HepG2 (cell line): ENCODE data around the gene POLL. TPM values are rescaled to one million over a fixed set of nuclear protein-coding genes. Genes with fewer than 3 reads are reported as not detected.

ENCODE experiments used
- ATM ChIP-seq: fragments of 450-650 bp; IDR thresholded peaks from 2 replicates; pipeline ENCODE4 v1.7.1; 2017; ENCODE audit warnings: mild to moderate bottlenecking, borderline replicate concordance
- CBFB ChIP-seq: sonication (generic); formaldehyde crosslinking; IDR thresholded peaks from 2 replicates; pipeline ENCODE4 v1.4.0; 2020; ENCODE audit warnings: missing genetic modification reagents
- FOXC1 ChIP-seq: sonication (generic); formaldehyde crosslinking; IDR thresholded peaks from 2 replicates; pipeline ENCODE4 v1.8.0; 2022; ENCODE audit warnings: mild to moderate bottlenecking, missing genetic modification reagents, borderline replicate concordance
- GLI4 ChIP-seq: sonication (generic); formaldehyde crosslinking; IDR thresholded peaks from 2 replicates; pipeline ENCODE4 v1.5.1; 2020; ENCODE audit warnings: missing genetic modification reagents, mild to moderate bottlenecking, moderate library complexity, borderline replicate concordance
- SMAD1 ChIP-seq: sonication (generic); formaldehyde crosslinking; IDR thresholded peaks from 2 replicates; pipeline ENCODE4 v1.4.0; 2020; ENCODE audit warnings: missing genetic modification reagents, low read depth, mild to moderate bottlenecking, borderline replicate concordance
- SMARCC2 ChIP-seq: fragments of 450-650 bp; IDR thresholded peaks from 2 replicates; pipeline ENCODE4 v1.6.1; 2017; ENCODE audit warnings: antibody characterized with exemption, mild to moderate bottlenecking
- SOX6 ChIP-seq, 2 experiments: fragments of 450-650 bp in 1 of 2; sonication (generic) in 1 of 2; formaldehyde crosslinking in 1 of 2; IDR thresholded peaks; 2 replicates each; pipeline versions ENCODE4 v1.4.0 to v1.6.1; 2017 to 2020; ENCODE audit warnings: antibody characterized with exemption in 1 of 2, mild to moderate bottlenecking in 1 of 2, missing genetic modification reagents in 1 of 2
- ZIK1 ChIP-seq: sonication (generic); formaldehyde crosslinking; IDR thresholded peaks from 2 replicates; pipeline ENCODE4 v1.5.0; 2020; ENCODE audit warnings: mild to moderate bottlenecking, low read depth, missing genetic modification reagents, borderline replicate concordance
- ZNF329 ChIP-seq: sonication (generic); formaldehyde crosslinking; IDR thresholded peaks from 2 replicates; pipeline ENCODE4 v1.9.0; 2021; ENCODE audit warnings: low read depth, mild to moderate bottlenecking, missing genetic modification reagents
- ZNF629 ChIP-seq: sonication (generic); formaldehyde crosslinking; conservative IDR thresholded peaks from 2 replicates; pipeline ENCODE4 v1.5.0; 2020; ENCODE audit warnings: missing genetic modification reagents
- ZNF674 ChIP-seq: sonication (generic); formaldehyde crosslinking; IDR thresholded peaks from 2 replicates; pipeline ENCODE4 v1.5.0; 2020; ENCODE audit warnings: low read depth, mild to moderate bottlenecking, missing genetic modification reagents
- polyA plus RNA-seq, 8 experiments: library from polyadenylated mRNA; depleted of rRNA in 3 of 8; stranded (reverse) in 7 of 8; unstranded in 1 of 8; fragments of >200 nt; fragmentation: Illumina TruSeq in 4 of 8; extraction: Trizol in 4 of 8; gene quantifications; 2 replicates each; pipeline versions ENCODE4 v1.2.1 to v1.2.3, GENCODE V29; 2011 to 2016; ENCODE audit warnings: low read depth in 4 of 8, missing spikeins in 1 of 8, mixed read lengths in 1 of 8; ENCODE audit not compliant: insufficient read depth in 1 of 8
- total RNA-seq, 5 experiments: library from RNA; depleted of rRNA; stranded (reverse); fragments of >200 nt; fragmentation: Illumina TruSeq; extraction: Trizol; gene quantifications; 2 replicates each; pipeline ENCODE4 v1.2.3, GENCODE V29; 2016; ENCODE audit warnings: low read depth in 1 of 5
- TF ChIP-seq, protein P1 (sequence below): IDR thresholded peaks from 2 replicates; pipeline ENCODE4 v1.6.1; 2016; ENCODE audit warnings: missing compliant biosample characterization, missing genetic modification reagents, borderline replicate concordance
- TF ChIP-seq, protein P2 (sequence below): IDR thresholded peaks from 2 replicates; pipeline ENCODE4 v1.6.1; 2016; ENCODE audit warnings: missing genetic modification reagents, missing compliant biosample characterization
- TF ChIP-seq, protein P3 (sequence below): sonication (generic); formaldehyde crosslinking; IDR thresholded peaks from 2 replicates; pipeline ENCODE4 v1.5.0; 2020; ENCODE audit warnings: mild to moderate bottlenecking, missing genetic modification reagents
- TF ChIP-seq, protein P4 (sequence below): sonication (generic); formaldehyde crosslinking; IDR thresholded peaks from 2 replicates; pipeline ENCODE4 v1.5.1; 2020; ENCODE audit warnings: mild to moderate bottlenecking, missing genetic modification reagents, moderate library complexity
- TF ChIP-seq, protein P5 (sequence below): sonication (generic); formaldehyde crosslinking; conservative IDR thresholded peaks from 2 replicates; pipeline ENCODE4 v1.8.0; 2022; ENCODE audit warnings: low read depth, missing genetic modification reagents
- TF ChIP-seq, protein P6 (sequence below): sonication (generic); formaldehyde crosslinking; IDR thresholded peaks from 2 replicates; pipeline ENCODE4 v1.4.0; 2020; ENCODE audit warnings: mild to moderate bottlenecking, missing genetic modification reagents

POLL gene
- total and polyA plus RNA-seq, 2 of the 13 experiments (the other 11 are each of a cell fraction or from before 2014, with no cell fraction given), result 13.8 to 19.1 TPM

DNA sequence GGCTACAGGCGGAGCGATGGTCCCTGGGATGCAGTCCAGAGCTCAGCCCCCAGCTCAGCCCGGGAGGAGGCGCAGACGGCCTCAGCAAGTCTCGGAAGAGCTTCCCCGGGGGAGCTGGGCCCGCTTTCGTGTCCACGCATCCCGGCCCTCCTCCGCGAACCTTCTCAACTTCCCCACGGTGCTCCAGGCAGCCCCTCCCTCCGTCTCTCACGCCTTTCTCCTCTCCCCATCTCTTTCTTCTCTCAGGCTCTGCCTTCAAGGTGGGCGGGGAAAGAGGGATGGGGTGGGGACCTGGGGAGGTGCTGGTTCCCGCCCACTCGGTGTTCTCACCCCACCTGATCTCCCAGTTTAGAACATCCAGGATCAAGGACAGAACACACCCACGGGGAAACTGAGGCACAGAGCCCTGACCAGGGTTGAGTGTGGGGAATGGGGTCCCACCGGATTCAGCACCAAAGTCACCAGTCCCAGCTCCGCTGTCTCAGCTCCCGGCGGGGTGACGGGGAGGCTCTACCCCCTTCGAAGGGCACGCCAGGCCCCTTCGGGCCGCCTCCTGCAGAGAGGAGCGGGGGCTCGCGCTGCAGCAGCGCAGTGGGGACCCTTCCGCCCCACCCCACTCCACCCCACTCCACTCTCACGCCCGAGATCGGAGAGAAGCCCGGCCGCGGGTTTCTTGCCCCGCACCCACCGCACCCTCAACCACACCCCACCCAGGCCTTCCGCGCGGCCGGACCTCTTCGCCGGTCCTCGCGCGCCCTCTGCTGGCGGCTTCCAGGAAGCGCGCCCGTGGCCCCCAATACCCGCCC, 18.2 kb downstream of the POLL start (continued):
- TF ChIP-seq, protein P1, sequence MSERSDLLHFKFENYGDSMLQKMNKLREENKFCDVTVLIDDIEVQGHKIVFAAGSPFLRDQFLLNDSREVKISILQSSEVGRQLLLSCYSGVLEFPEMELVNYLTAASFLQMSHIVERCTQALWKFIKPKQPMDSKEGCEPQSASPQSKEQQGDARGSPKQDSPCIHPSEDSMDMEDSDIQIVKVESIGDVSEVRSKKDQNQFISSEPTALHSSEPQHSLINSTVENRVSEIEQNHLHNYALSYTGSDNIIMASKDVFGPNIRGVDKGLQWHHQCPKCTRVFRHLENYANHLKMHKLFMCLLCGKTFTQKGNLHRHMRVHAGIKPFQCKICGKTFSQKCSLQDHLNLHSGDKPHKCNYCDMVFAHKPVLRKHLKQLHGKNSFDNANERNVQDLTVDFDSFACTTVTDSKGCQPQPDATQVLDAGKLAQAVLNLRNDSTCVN (CRISPR knock-in tag), result no peak
- TF ChIP-seq, protein P2, sequence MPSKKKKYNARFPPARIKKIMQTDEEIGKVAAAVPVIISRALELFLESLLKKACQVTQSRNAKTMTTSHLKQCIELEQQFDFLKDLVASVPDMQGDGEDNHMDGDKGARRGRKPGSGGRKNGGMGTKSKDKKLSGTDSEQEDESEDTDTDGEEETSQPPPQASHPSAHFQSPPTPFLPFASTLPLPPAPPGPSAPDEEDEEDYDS (CRISPR knock-in tag), result no peak
- TF ChIP-seq SOX6 (IDR thresholded peaks at IDR 0.05) (no peak), SOX6 (CRISPR knock-in tag; IDR thresholded peaks at IDR 0.05) (no peak), SMAD1 (CRISPR knock-in tag) (no peak), ZIK1 (CRISPR knock-in tag) (no peak), ZNF329 (CRISPR knock-in tag) (peak; percentile 45; the same call in 1 of the 2 replicates), ATM (no peak), ZNF629 (no peak), SMARCC2 (no peak), GLI4 (CRISPR knock-in tag) (no peak), CBFB (CRISPR knock-in tag) (no peak), ZNF674 (CRISPR knock-in tag) (peak; percentile 43; the same call in 1 of the 2 replicates), FOXC1 (CRISPR knock-in tag) (peak; percentile 12; the same call in 1 of the 2 replicates)
- TF ChIP-seq, protein P3, sequence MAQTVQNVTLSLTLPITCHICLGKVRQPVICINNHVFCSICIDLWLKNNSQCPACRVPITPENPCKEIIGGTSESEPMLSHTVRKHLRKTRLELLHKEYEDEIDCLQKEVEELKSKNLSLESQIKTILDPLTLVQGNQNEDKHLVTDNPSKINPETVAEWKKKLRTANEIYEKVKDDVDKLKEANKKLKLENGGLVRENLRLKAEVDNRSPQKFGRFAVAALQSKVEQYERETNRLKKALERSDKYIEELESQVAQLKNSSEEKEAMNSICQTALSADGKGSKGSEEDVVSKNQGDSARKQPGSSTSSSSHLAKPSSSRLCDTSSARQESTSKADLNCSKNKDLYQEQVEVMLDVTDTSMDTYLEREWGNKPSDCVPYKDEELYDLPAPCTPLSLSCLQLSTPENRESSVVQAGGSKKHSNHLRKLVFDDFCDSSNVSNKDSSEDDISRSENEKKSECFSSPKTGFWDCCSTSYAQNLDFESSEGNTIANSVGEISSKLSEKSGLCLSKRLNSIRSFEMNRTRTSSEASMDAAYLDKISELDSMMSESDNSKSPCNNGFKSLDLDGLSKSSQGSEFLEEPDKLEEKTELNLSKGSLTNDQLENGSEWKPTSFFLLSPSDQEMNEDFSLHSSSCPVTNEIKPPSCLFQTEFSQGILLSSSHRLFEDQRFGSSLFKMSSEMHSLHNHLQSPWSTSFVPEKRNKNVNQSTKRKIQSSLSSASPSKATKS (CRISPR knock-in tag), result peak; percentile 45; the same call in 1 of the 2 replicates
- TF ChIP-seq, protein P4, sequence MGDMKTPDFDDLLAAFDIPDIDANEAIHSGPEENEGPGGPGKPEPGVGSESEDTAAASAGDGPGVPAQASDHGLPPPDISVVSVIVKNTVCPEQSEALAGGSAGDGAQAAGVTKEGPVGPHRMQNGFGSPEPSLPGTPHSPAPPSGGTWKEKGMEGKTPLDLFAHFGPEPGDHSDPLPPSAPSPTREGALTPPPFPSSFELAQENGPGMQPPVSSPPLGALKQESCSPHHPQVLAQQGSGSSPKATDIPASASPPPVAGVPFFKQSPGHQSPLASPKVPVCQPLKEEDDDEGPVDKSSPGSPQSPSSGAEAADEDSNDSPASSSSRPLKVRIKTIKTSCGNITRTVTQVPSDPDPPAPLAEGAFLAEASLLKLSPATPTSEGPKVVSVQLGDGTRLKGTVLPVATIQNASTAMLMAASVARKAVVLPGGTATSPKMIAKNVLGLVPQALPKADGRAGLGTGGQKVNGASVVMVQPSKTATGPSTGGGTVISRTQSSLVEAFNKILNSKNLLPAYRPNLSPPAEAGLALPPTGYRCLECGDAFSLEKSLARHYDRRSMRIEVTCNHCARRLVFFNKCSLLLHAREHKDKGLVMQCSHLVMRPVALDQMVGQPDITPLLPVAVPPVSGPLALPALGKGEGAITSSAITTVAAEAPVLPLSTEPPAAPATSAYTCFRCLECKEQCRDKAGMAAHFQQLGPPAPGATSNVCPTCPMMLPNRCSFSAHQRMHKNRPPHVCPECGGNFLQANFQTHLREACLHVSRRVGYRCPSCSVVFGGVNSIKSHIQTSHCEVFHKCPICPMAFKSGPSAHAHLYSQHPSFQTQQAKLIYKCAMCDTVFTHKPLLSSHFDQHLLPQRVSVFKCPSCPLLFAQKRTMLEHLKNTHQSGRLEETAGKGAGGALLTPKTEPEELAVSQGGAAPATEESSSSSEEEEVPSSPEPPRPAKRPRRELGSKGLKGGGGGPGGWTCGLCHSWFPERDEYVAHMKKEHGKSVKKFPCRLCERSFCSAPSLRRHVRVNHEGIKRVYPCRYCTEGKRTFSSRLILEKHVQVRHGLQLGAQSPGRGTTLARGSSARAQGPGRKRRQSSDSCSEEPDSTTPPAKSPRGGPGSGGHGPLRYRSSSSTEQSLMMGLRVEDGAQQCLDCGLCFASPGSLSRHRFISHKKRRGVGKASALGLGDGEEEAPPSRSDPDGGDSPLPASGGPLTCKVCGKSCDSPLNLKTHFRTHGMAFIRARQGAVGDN (CRISPR knock-in tag), result peak; percentile 60; the same call in 1 of the 2 replicates
- TF ChIP-seq, protein P5, sequence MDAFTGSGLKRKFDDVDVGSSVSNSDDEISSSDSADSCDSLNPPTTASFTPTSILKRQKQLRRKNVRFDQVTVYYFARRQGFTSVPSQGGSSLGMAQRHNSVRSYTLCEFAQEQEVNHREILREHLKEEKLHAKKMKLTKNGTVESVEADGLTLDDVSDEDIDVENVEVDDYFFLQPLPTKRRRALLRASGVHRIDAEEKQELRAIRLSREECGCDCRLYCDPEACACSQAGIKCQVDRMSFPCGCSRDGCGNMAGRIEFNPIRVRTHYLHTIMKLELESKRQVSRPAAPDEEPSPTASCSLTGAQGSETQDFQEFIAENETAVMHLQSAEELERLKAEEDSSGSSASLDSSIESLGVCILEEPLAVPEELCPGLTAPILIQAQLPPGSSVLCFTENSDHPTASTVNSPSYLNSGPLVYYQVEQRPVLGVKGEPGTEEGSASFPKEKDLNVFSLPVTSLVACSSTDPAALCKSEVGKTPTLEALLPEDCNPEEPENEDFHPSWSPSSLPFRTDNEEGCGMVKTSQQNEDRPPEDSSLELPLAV (CRISPR knock-in tag), result no peak
- TF ChIP-seq, protein P6, sequence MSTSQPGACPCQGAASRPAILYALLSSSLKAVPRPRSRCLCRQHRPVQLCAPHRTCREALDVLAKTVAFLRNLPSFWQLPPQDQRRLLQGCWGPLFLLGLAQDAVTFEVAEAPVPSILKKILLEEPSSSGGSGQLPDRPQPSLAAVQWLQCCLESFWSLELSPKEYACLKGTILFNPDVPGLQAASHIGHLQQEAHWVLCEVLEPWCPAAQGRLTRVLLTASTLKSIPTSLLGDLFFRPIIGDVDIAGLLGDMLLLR (CRISPR knock-in tag), result no peak
